ENCODE measurements around the gene TSPAN9.

TSPAN9 gene

DNA sequence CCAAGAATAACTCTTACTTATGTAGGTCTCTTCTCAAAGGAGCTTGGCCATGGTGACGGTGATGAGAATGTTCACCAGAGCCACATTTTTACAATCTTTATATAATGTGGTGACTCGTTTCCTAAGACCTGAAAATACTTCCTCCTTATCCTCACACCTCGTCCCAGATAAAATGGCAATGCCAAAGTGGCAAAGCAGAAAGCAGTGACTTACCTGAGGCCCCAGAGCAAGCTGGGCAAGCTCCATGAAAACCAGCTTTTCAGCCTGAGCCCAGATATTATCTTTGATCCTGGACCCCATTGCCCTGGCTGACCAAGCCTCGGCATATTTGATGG is 240.3 kb downstream of the TSPAN9 start:
- no peak for DNase-seq

DNA sequence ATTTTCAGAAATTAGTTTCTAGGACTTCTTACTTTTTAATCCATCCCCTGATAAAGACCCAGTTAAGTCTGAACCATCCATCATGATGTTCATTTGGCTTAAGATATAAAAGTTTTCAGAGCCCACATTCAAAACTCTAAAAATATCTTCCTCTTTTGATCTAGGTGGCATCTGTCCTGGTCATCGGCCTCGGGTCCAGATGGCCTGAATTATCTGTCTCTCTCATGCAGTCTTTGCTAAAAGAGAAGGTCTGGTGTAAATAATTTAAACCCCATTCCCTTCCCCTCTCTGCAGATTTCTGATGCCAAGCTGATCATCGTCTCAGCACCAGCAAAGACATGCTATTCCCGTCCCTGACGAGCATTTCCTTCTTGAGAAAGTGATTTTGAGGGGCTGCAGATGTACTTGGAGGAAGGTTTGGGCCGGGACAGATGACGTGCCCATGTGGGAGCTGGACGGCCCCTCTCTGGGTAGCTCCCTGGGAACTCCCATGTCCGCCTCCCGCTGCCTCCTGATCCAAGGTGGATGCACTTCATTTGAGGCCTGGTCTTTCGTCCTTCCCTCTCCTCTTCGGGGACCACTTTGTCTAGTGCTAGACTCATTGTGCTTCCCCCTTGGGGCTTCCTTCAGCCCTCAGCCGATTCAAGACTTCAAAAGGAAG is 240.8 kb downstream of the TSPAN9 start:
- DNase-seq: peak in 1 of 14 donors; percentile 9

- DNase-seq: no peak
Observed at GRCh38 chr12:3319723-3320492, 242.7 kb downstream of the TSPAN9 start.

DNA sequence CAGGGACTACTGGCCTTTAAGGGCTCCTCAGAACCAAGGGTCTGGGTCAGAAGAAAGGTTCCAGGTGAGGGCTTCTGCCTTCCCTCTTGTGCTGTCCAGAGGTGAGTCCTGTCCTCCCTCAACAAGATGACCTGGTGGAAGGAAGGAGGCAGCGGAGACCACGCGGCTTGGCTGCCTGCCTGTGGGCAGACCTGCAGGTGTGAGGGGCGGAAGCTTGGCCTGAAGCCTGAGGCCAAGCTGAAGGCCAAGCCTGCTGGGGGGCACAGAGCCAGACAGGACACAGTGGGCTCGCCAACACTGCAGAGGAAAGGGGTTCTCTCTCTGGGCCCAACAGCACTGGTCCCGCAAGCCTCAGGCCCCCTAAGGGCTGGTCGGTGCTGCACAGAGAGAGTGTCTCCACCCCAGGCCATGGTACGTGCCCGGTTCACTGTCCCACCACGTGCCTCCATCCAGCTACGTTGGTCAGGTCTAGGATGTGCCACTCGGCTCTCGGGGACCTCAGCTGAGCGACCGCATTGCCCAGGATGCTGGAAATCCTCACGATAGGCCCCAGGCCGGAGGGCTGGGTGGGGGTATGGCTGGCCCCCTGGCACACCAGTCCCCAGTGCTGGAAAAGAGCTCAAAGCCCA is 243.8 kb downstream of the TSPAN9 start:
- DNase-seq: no peak

DNA sequence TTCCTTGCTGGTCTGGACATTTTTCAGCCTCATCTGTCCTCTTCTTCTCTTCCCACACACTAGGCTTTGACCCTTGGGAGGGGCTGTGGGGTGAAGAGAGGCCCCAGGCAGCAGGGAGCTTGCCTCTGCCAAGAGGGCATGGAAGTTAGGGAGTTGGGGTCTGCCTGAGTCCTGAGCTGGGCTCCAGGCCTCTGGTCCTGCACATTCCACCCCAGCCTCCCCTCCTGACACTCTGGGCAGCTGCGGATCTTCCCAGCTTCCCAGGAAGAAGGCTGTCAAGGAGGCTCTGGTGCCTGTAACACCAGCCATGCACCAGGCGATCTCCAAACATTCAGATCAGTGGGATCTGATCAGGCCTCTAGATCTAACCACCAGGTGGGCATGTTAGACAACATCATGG is 244.7 kb downstream of the TSPAN9 start:
- DNase-seq: no peak

DNA sequence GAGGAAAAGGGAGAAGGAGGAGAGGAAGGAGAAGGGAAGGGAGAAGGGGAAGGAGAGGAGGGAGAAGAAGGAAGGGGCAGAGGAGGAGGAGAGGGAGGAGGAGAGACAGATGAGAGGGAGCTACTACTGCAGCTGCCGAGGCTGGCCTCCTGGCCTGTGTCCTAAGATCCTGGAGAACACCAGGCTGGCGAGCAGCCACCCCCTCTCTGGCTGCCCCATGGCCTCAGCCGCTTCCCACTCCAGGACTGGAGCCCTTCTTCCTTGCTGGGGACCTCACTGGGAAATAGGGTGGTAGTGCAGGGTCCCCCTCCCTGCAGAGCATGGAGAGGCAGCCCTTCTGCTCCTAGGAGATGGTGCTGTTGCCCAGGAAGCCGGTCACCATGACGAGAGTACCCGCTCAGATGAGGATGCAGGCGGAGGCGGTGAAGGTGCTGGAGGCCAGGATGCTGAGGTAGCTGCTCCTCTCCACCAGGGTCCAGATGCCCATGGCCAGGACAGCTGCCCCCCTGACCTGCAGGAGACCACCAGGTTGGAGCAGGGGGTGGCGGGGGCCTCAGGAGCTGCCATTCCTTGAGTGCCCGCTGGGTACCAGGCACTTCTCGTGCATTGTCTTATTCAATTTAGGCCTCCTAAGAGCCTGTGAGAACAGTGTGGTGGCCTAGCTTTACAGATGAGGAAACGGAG is 246.0 kb downstream of the TSPAN9 start:
- peak in 2 of 14 donors; percentile 5 to 28 for DNase-seq

DNA sequence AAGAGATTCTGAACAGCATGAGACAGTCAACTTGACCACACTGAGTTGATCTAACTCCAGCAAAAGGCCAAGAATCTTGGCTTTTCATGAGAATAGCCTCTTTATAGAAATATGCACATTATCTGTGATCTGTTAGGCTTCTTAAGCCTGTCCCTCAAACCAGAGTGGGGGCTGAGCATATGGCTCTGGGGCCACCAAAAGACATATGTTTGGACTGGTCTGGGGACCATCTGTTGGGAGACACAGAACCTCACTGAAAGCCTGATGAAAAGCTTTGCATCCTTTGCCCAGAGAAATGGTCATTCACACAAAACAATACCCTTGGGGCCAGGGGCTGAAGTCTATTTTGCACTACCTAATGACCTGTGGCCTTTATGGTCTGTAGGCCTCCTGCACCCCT is 248.6 kb downstream of the TSPAN9 start:
- DNase-seq: peak in 1 of 14 donors; percentile 55

GRCh38 chr12:3326156-3326849 is 249.1 kb downstream of the TSPAN9 start:
- DNase-seq: no peak

DNA sequence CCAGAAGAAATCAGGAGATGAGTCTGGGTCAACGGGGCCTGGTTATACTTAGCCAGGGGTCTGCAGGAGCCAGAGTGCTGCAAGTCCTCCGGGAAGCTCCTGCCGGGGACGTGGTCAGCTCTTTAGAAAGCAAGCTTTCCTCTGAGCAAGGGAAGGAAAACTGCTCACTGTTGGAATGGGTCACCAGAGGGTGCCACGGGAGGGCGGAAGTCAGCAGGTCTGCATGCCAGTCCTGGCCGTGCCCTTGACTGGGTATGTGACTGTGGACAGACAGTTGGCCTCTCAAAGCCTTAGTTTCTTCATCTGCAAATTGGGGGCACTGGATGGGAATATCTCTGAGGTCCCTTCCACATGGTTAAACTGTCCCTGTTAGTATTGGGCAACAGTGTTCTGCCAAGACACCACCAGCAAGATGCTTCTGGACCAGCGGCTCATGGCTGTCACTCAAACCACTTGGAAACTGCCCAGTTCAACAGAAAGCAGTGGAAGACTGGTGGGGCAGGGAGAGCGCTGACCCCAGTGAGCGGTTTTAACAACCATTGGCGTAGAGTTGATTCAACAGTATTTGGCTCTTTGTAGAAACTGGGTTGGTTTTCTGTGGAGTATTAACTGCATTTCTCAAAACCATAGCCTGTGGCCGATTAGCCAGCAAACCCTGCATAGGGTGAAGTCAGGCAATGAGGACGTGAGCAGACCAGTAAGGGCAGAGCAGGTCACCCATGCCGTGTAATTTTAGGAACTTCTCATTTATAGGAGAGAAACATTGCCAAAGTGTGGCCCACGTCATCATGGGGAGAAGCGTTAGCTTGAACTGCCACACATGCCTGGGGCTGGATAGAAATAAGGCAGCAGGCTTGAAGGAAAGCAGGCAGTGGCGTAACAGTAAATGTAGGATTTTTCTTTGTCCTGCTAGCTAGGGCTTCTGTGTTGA is 249.9 kb downstream of the TSPAN9 start:
- no peak for DNase-seq

DNA sequence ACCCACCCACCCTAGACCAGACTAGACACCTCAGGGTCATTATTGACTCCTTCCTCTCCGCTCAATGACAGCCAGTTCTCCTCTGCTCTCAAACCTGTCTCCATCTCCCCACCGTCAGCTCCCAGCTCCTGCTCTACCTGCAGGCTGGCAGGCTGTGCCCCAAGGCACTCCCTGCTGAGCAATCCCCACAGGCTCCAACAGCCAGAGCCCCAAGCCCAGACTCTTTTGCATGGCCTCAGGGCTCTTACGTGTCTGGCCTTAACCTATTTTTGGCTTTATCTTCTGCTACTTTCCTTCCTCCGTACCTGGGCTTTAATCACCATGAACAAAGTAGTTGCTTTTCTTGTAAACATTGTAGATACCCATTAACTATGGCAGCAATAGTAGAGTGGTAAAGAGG is 250.9 kb downstream of the TSPAN9 start:
- no peak for DNase-seq

- DNase-seq: no peak
Observed at GRCh38 chr12:3328571-3328970, 251.4 kb downstream of the TSPAN9 start.

DNA sequence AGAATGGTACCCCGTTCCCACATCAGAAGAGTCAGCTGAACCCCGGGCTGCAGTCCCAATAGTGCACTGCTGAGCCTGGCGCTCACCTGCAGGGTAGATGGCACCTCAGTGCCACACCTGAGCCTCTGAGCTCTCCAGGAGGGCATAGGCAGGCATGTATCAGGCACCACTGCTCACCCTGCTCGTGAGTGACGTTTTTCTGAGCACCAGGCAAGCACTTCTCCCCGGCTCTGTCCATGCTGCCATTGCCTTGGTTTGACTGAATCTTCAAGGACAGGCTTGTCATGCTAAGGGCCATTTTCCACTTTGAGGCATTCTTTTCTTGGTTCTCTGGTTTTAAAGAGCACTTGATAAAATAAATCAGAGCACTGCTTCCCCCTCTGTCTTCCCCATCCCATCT is 252.2 kb downstream of the TSPAN9 start:
- DNase-seq: no peak

DNA sequence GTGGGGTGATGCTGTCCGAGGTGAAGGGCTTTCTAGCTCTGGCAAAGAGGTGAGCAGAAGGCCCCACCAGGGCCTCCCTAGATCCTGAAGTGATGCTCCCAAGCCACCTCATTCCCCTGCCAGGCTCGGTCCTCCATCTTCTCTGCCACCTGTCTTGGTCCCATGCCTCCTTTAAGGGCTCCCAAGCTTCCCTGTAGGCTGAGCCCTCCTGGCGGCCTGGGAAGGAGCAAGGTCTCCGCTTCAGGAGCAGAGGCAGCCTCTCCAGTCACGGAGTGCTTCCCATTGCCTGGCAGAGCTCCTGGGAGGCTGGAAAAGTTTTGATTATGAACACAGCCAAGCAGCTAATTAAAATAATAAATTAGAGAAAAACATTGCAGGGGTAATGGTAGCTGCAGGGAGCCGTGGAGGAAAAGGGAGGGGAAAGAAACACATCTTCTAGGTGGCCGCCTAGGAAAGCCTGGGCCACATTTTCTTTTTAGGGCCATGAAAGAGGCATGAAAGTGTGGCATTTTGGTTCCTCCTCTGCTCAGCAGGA is 253.9 kb downstream of the TSPAN9 start:
- no peak for DNase-seq

DNA sequence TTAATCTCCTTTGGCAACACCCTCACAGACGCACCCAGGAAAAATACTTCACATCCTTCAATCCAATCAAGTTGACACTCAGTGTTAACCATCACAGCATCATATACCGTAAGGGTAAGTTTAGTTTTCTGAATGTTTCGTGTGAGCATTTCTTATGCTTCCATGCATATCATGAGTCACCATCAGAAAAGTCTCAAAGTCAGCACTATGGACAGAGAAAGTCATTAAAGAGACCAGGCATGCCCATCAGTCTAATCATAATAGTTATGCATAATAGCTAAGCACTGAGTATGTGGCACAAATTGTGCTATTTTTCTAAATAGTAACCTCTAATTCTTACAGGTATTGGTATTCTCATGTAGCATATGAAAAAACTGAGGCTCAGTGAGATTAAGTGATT is 255.0 kb downstream of the TSPAN9 start:
- DNase-seq: no peak

DNA sequence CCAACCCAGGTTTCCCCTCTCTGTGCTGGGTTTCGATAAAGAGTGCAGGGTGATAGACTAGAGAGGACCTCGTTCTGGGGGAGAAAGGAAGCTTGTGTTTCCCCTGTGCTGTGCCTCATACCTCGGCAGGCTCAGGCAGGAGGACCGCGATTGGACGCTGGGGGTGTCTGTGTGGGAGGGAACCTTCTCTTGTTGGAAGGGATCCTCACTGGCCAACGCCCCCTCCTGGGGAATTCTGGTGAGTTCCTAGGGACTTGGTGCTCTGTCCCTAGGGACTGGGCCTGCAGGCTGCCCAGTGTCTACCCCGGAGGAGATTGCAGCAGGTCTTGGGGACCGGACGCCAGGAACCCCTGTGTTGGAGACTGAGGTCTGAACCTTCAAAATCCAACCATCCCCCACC is 256.4 kb downstream of the TSPAN9 start:
- DNase-seq: no peak

DNA sequence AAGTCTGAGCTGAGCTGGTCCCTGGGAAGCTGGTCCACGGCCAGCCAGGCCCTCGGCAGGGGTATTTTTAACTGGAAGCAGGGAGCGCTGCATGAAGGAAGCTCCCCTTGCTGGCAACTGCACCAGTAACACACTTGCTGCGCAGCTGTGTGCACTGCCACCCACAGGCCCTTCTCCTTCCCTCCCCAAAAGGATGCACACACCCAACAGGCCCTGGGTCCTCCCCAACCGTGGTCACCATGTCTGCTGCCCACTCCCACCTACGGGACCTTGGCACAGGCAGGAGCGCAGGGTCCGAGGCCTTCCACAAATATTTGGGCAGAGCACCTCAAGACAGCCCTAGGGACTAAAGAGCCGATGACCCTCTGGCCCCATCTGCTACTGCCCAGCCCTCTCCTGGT is 256.8 kb downstream of the TSPAN9 start:
- DNase-seq: no peak

DNA sequence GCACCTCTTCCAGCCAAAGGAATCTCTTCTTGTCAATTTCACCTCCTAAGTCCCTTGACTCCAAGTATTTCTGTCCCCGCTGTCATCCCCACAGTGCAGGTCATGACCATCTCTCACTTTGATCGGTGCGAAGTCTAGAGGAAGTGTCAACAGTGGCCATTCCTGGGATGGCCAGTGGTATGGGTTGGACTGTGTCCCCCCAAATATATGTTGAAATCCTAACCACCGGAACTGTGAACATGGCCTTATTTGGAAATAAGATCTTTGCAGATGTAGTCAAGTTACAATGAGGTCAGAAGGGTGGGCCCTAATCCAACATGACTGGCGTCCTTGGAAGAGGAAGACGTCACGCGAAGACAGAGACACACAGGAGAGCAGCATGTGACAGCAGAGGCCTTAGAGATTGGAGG is 257.9 kb downstream of the TSPAN9 start:
- no peak for DNase-seq

All from C1 segment of cervical spinal cord (tissue), 14 donors.